H1 (cell line): ENCODE measurements around the gene NDRG4.

Experiments
- RNF2 ChIP-seq: fragments of 200-900, 300-1000 bp; sonication (generic); IDR thresholded peaks from 2 replicates; pipeline ENCODE4 v1.7.1; 2016; ENCODE audit warnings: borderline replicate concordance, low read depth, mild to moderate bottlenecking, antibody characterized with exemption, low read length; ENCODE audit not compliant: poor library complexity, severe bottlenecking; ENCODE audit errors: missing control alignments
- TF ChIP-seq, protein P1 (sequence below), 3 experiments: IDR thresholded peaks; 1 replicate in 2 of 3; 2 replicates in 1 of 3; pipeline versions ENCODE4 v1.5.1 to v1.6.1; 2011; ENCODE audit warnings: low read length in 3 of 3, mild to moderate bottlenecking in 3 of 3, inconsistent platforms in 2 of 3, low read depth in 1 of 3, moderate library complexity in 1 of 3; ENCODE audit not compliant: insufficient read depth in 1 of 3; ENCODE audit errors: control extremely low read depth in 1 of 3

DNA sequence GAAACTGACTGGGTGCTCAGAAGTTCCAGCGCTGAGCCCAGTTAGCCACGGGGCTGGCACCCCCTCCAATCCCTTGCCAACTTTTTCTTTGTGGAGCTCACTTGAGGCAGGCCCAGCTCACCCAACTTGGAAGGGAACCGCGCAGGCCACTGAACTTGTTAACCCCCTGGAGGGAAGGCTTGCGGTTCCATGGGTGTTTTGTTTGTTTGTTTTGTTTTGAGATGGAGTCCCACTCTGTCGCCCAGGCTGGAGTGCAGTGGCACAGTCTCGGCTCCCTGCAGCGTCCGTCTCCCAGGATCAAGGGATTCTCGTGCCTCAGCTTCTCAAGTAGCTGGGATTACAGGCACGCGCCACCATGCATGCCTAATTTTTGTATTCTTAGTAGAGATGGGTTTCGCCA is 34.1 kb upstream of the NDRG4 start:
- TF ChIP-seq RNF2: no peak
- TF ChIP-seq, protein P1, sequence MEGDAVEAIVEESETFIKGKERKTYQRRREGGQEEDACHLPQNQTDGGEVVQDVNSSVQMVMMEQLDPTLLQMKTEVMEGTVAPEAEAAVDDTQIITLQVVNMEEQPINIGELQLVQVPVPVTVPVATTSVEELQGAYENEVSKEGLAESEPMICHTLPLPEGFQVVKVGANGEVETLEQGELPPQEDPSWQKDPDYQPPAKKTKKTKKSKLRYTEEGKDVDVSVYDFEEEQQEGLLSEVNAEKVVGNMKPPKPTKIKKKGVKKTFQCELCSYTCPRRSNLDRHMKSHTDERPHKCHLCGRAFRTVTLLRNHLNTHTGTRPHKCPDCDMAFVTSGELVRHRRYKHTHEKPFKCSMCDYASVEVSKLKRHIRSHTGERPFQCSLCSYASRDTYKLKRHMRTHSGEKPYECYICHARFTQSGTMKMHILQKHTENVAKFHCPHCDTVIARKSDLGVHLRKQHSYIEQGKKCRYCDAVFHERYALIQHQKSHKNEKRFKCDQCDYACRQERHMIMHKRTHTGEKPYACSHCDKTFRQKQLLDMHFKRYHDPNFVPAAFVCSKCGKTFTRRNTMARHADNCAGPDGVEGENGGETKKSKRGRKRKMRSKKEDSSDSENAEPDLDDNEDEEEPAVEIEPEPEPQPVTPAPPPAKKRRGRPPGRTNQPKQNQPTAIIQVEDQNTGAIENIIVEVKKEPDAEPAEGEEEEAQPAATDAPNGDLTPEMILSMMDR (IDR thresholded peaks at IDR 0.05; ENCODE audit: control extremely low read depth in 1 of 3, insufficient read depth in 1 of 3, low read depth in 1 of 3, low read length in 3 of 3): no peak
